22Rv1 (cell line): Measurements from ENCODE around the gene TGM2.

Source experiments
- H3K27ac ChIP-seq: fragments of 450-650 bp; 2 replicates; pipeline ENCODE4 v1.5.1; 2017
- CTCF ChIP-seq: fragments of 450-650 bp; IDR thresholded peaks from 2 replicates; pipeline ENCODE4 v1.5.1; 2017; ENCODE audit warnings: mild to moderate bottlenecking
- ZFX ChIP-seq: fragments of 450-650 bp; IDR thresholded peaks from 2 replicates; pipeline ENCODE4 v1.6.1; 2017; ENCODE audit warnings: antibody characterized with exemption, borderline replicate concordance

The TGM2 gene

GRCh38 chr20:38148328-38149102, 16.6 kb downstream of the TGM2 start:
- TF ChIP-seq ZFX: no peak
- no peak for TF ChIP-seq CTCF
- no peak overlapping the region for H3K27ac ChIP-seq

DNA sequence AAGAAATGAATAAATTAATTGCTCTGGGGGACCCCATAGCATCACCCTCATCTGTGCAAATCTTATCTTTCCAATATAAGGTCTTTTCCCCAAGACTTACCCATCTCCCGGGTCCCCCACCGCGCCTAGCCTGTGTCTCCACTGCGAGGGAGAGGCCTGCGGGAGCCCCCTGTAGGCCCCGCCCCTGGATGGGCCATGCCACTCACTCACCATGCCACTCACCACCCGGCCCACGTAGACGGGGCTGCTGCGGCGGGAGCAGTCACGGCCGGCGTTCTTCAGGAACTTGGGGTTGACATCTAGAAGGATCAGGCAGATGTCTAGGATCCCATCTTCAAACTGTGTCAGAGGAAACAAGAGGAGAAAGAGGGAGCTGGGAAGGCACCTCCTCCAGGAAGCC, 17.3 kb downstream of the TGM2 start:
- TF ChIP-seq CTCF (no peak), ZFX (no peak)
- H3K27ac ChIP-seq: no peak overlapping the region

DNA sequence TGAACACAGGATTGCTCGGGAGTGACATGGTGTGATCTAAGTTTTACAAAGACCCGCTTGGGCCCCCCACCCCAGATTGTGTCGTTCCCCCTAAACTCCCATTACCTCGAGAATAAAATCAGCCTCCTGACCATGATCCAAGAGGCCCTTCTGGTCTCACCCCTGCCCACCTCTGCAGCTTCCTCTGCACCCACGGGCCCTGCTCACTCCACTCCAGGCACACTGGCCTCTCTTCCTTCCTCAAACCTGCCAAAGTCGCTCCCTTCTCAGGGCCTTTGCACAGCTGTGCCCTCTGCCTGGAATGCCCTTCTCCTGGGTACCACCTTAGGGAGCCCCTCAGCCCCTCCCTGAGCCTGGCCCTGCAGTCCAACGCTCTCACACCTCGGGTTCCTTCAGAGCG, 17.9 kb downstream of the TGM2 start:
- no peak overlapping the region for H3K27ac ChIP-seq
- TF ChIP-seq ZFX: no peak
- TF ChIP-seq CTCF: no peak

GRCh38 chr20:38146628-38147027, 18.4 kb downstream of the TGM2 start:
- TF ChIP-seq CTCF (no peak), ZFX (no peak)
- H3K27ac ChIP-seq: no peak overlapping the region

DNA sequence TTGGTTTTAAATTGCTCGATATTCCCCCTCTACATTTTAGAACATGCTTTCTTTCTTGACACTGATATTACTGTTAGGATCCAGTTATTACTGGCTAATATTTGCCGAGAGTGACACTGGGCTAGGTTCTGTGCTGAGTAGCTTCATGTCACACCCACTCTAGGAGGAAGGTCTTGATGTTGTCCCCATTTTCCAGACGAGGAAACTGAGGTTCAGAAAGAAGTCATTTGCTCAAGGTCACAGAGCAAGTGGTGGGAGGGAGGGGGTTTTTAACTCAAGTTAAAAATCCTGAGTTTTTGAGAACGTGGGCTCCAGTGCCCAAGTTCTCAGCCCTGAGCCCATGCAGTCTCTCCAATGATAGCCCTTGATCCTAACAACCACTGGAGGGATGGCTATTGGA, 18.9 kb downstream of the TGM2 start:
- no peak overlapping the region for H3K27ac ChIP-seq
- no peak for TF ChIP-seq CTCF
- TF ChIP-seq ZFX: no peak

- no peak overlapping the region for H3K27ac ChIP-seq
- no peak for TF ChIP-seq CTCF
- TF ChIP-seq ZFX: no peak
Observed at GRCh38 chr20:38145729-38146075, 19.4 kb downstream of the TGM2 start.

- no peak for TF ChIP-seq CTCF
- no peak for TF ChIP-seq ZFX
- H3K27ac ChIP-seq: no peak overlapping the region
Observed at GRCh38 chr20:38144974-38145728, 19.9 kb downstream of the TGM2 start.
